ENCODE measurements around the gene SLCO3A1.

Gene SLCO3A1

GRCh38 chr15:91983729-91984340, 130.3 kb downstream of the SLCO3A1 start:
- no peak for TF ChIP-seq CTCF (IDR thresholded peaks at IDR 0.05; ENCODE audit: low read depth, low read length)
- Histone ChIP-seq H3K9me3 (no peaks in the 10 kb centered on the region), H3K4me3 (ENCODE audit: low read depth, low read length) (no peak overlapping the region), H3K27me3 (no peaks in the 10 kb centered on the region), H3K4me1 (peaks cover 1% of the 10 kb centered on the region; the same call in 1 of the 2 replicates), H3K36me3 (no peaks in the 10 kb centered on the region)
- no peak for DNase-seq

DNA sequence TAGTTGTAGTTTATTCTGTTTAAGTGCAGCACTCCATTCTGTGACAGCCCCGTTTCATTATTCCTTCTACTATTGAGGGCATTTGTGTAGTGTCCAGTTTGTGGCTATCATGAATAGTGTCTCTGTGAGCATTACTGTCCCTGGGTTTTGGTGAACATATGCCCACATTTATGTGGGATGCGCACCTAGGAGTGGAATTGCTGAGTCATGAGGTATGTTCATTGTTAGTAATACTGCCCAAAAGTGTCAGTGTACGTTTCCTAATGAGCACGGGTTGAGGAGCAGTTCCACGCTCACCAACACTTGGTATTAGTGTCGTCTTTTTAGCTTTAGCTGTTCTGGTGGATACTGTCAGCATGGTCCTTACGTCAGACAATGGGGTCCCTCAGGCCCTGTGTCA, 131.8 kb downstream of the SLCO3A1 start:
- no peak for TF ChIP-seq CTCF (IDR thresholded peaks at IDR 0.05; ENCODE audit: low read depth, low read length)
- H3K4me1 ChIP-seq, result peaks cover 6% of the 10 kb centered on the region; the same call in 1 of the 2 replicates
- DNase-seq, result no peak
- H3K27me3 ChIP-seq, result no peaks in the 10 kb centered on the region
- no peaks in the 10 kb centered on the region for H3K36me3 ChIP-seq
- H3K9me3 ChIP-seq, result no peaks in the 10 kb centered on the region
- H3K4me3 ChIP-seq (ENCODE audit: low read depth, low read length), result no peak overlapping the region

DNA sequence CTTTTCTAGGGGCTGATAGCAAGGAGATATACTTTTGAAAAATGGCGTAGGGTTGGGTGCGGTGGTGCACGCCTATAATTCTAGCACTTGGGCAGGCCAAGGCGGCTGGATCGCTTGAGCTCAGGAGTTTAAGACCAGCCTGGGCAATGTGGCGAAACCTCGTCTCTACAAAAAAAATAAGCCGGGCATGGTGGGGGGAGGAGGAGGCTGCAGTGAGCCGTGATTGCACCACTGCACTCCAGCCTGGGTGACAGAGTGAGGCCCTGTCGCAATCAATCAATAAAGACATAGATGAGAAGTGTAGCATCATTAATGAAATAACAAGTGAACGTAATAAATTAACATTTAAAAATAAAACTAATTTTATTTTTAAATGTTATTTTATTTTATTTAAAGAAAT, 134.6 kb downstream of the SLCO3A1 start:
- Histone ChIP-seq H3K27me3 (no peaks in the 10 kb centered on the region), H3K4me3 (ENCODE audit: low read depth, low read length) (no peak overlapping the region), H3K4me1 (peaks cover 6% of the 10 kb centered on the region; the same call in 1 of the 2 replicates), H3K9me3 (no peaks in the 10 kb centered on the region), H3K36me3 (no peaks in the 10 kb centered on the region)
- TF ChIP-seq CTCF (IDR thresholded peaks at IDR 0.05; ENCODE audit: low read depth, low read length), result no peak
- no peak for DNase-seq

DNA sequence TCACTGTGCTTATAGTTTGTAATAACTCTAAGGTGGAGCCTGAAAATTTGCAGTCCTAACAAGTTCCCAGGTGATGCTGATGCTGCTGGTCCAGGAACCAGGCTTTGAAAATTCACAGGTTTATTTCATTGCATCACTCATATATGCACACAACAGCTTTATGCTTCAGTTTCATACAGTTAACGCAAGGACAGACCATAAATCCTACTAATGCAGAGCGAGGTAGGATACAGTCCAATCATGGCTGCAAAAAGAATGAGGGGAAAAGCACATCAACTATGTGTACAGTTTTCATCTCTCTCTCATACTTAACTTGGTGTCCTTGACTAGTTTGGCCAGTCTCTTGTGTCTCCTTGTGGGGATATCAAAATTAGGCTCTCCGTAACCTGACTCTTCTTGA, 135.1 kb downstream of the SLCO3A1 start:
- DNase-seq, result no peak
- TF ChIP-seq CTCF (IDR thresholded peaks at IDR 0.05; ENCODE audit: low read depth, low read length), result no peak
- Histone ChIP-seq H3K9me3 (no peaks in the 10 kb centered on the region), H3K27me3 (no peaks in the 10 kb centered on the region), H3K4me3 (ENCODE audit: low read depth, low read length) (no peak overlapping the region), H3K4me1 (peaks cover 6% of the 10 kb centered on the region; the same call in 1 of the 2 replicates), H3K36me3 (no peaks in the 10 kb centered on the region)

GRCh38 chr15:91989821-91990220, 136.3 kb downstream of the SLCO3A1 start:
- TF ChIP-seq CTCF (IDR thresholded peaks at IDR 0.05; ENCODE audit: low read depth, low read length), result no peak
- H3K36me3 ChIP-seq, result no peaks in the 10 kb centered on the region

GRCh38 chr15:91992945-91993344, 139.4 kb downstream of the SLCO3A1 start:
- H3K4me1 ChIP-seq, result peaks cover 6% of the 10 kb centered on the region; the same call in 1 of the 2 replicates
- no peak overlapping the region for H3K4me3 ChIP-seq (ENCODE audit: low read depth, low read length)
- H3K9me3 ChIP-seq, result no peaks in the 10 kb centered on the region
- TF ChIP-seq CTCF (IDR thresholded peaks at IDR 0.05; ENCODE audit: low read depth, low read length), result no peak
- DNase-seq, result no peak
- no peaks in the 10 kb centered on the region for H3K27me3 ChIP-seq
- H3K36me3 ChIP-seq, result no peaks in the 10 kb centered on the region

More at GRCh38 chr15:91989821-91990220, 136.3 kb downstream of the SLCO3A1 start:
- H3K4me3 ChIP-seq (ENCODE audit: low read depth, low read length), result no peak overlapping the region
- DNase-seq, result no peak
- no peaks in the 10 kb centered on the region for H3K9me3 ChIP-seq
- peaks cover 6% of the 10 kb centered on the region; the same call in 1 of the 2 replicates for H3K4me1 ChIP-seq
- no peaks in the 10 kb centered on the region for H3K27me3 ChIP-seq
